Calu3 (cell line): ENCODE measurements around the gene PLIN5. TPM values are rescaled to one million over a fixed set of nuclear protein-coding genes. Genes with fewer than 3 reads are reported as not detected.

ENCODE experiments used
- BruUV-seq: library from RNA; stranded (reverse); fragments of 400-500 nt; replicated peaks from 2 replicates; lab custom pipeline; 2021; lab: Mats Ljungman, UMichigan
- CTCF ChIA-PET: fragments of 300-600 bp; sonication (Branson Sonifier 250); formaldehyde crosslinking; loops from one replicate; lab custom pipeline; 2022; ENCODE audit warnings: antibody characterized with exemption; lab: Charles Lee
- DNase-seq: peaks from one replicate; pipeline ENCODE4 v3.0.0; 2022
- H3K27ac Mint-ChIP-seq: one replicate; pipeline ENCODE4 v1.8.0; 2022; ENCODE audit warnings: mixed read lengths; ENCODE audit not compliant: unreplicated experiment
- H3K27me3 Mint-ChIP-seq: one replicate; pipeline ENCODE4 v1.8.0; 2022; ENCODE audit warnings: mixed read lengths; ENCODE audit not compliant: unreplicated experiment
- H3K36me3 Mint-ChIP-seq: one replicate; pipeline ENCODE4 v1.8.0; 2022; ENCODE audit warnings: mild to moderate bottlenecking, moderate library complexity, mixed read lengths; ENCODE audit not compliant: insufficient read depth, unreplicated experiment
- H3K4me1 Mint-ChIP-seq: one replicate; pipeline ENCODE4 v1.8.0; 2022; ENCODE audit warnings: mild to moderate bottlenecking, low read depth, mixed read lengths; ENCODE audit not compliant: unreplicated experiment
- H3K4me3 Mint-ChIP-seq: one replicate; pipeline ENCODE4 v1.8.0; 2022; ENCODE audit warnings: mild to moderate bottlenecking, low read depth, moderate library complexity, mixed read lengths; ENCODE audit not compliant: unreplicated experiment
- H3K9me3 Mint-ChIP-seq: one replicate; pipeline ENCODE4 v1.8.0; 2022; ENCODE audit warnings: low read depth, mixed read lengths; ENCODE audit not compliant: unreplicated experiment
- CTCF ChIP-seq: fragments of 200-600 bp; IDR thresholded peaks from one replicate; pipeline ENCODE4 v1.8.0; 2022; ENCODE audit warnings: antibody characterized with exemption; ENCODE audit not compliant: unreplicated experiment
- intact Hi-C: fragments of 100-400 bp; cut with micrococcal nuclease; formaldehyde crosslinking; loops from one replicate; pipeline ENCODE4 v1.10.0; 2022; ENCODE audit not compliant: unreplicated experiment
- total RNA-seq: library from RNA; stranded (reverse); gene quantifications from 2 replicates; pipeline ENCODE4 v1.2.3, GENCODE V29; 2022

Gene PLIN5
- total RNA-seq, 1 experiment from 2014 or later: 7.6 TPM

- Mint-ChIP-seq H3K27ac (no peak overlapping the region), H3K36me3 (peaks cover 11% of the 10 kb centered on the region), H3K9me3 (no peaks in the 10 kb centered on the region), H3K4me1 (peaks cover 16% of the 10 kb centered on the region), H3K4me3 (no peak overlapping the region), H3K27me3 (no peaks in the 10 kb centered on the region)
- CTCF ChIA-PET: interaction anchor here (1.0 kb wide), 1 partner anchor 15 kb away, joined by 5 read pairs; no protein-coding TSS in a partner anchor
- intact Hi-C loops: no loop called here
- DNase-seq: no peak
- no peak for TF ChIP-seq CTCF
- no TSS peak for BruUV-seq
Observed at GRCh38 chr19:4541114-4541805, 6.2 kb upstream of the PLIN5 start.

- CTCF ChIA-PET: interaction anchor here (0.7 kb wide), 1 partner anchor 146 kb away, joined by 3 read pairs; no protein-coding TSS in a partner anchor
- peak; percentile 83 for DNase-seq
- Mint-ChIP-seq H3K4me1 (peaks cover 24% of the 10 kb centered on the region), H3K27me3 (no peaks in the 10 kb centered on the region), H3K36me3 (peaks cover 17% of the 10 kb centered on the region), H3K27ac (peak within 1 kb of the TSS; percentile 77), H3K9me3 (no peaks in the 10 kb centered on the region), H3K4me3 (peak within 1 kb of the TSS; percentile 86)
- no peak for TF ChIP-seq CTCF
- TSS peak; percentile 75 for BruUV-seq
- intact Hi-C loops: no loop called here
Observed at GRCh38 chr19:4539693-4540581, 4.9 kb upstream of the PLIN5 start, which contains the start of gene LRG1. Gene LRG1 (minus strand): TSS chr19:4540036. CDS start chr19:4540013, 23 bp downstream.

GRCh38 chr19:4539169-4539692 lies 4.2 kb upstream of the PLIN5 start:
- CTCF ChIA-PET: no interaction called here

More at GRCh38 chr19:4539169-4539692, 4.2 kb upstream of the PLIN5 start:
- DNase-seq: no peak
- H3K36me3 Mint-ChIP-seq: peaks cover 17% of the 10 kb centered on the region
- no peaks in the 10 kb centered on the region for H3K9me3 Mint-ChIP-seq
- H3K4me1 Mint-ChIP-seq: peaks cover 24% of the 10 kb centered on the region
- H3K27ac Mint-ChIP-seq: peak overlapping the region; percentile 77
- TSS peak; percentile 65 for BruUV-seq
- intact Hi-C loops: no loop called here
- TF ChIP-seq CTCF: no peak
- H3K4me3 Mint-ChIP-seq: peak overlapping the region; percentile 86
- H3K27me3 Mint-ChIP-seq: no peaks in the 10 kb centered on the region
